ENCODE data around the gene DCTN5. TPM values are rescaled to one million over a fixed set of nuclear protein-coding genes. Genes with fewer than 3 reads are reported as not detected.
"Not testable (repeated sequence)": the region's sequence is repeated elsewhere in the genome, so short reads cannot be mapped to it uniquely, and the experiment has no call there.

Gene DCTN5
- total RNA-seq, 2 donors from 2014 or later: 82.2 to 90.8 TPM

DNA sequence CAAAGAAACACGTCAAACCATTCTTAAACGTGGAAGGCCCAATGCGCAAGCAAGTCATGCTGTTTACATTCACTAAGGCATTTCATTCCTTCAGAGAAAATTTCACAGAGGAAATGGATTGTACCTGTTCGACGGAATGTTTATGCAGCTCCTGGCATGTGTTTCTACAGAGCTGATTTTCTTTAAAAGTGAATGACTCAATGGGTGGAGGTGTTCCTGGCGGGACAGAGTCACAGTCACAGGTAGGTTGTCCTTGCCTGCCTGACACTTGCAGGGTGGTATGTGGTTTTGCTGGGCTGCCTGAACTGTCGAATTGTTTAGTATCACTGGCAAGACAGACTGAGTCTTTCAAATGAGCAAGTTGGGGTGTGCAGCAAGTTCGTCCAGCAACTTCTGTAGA lies 11.8 kb upstream of the DCTN5 start:
- TF ChIP-seq, protein P1, sequence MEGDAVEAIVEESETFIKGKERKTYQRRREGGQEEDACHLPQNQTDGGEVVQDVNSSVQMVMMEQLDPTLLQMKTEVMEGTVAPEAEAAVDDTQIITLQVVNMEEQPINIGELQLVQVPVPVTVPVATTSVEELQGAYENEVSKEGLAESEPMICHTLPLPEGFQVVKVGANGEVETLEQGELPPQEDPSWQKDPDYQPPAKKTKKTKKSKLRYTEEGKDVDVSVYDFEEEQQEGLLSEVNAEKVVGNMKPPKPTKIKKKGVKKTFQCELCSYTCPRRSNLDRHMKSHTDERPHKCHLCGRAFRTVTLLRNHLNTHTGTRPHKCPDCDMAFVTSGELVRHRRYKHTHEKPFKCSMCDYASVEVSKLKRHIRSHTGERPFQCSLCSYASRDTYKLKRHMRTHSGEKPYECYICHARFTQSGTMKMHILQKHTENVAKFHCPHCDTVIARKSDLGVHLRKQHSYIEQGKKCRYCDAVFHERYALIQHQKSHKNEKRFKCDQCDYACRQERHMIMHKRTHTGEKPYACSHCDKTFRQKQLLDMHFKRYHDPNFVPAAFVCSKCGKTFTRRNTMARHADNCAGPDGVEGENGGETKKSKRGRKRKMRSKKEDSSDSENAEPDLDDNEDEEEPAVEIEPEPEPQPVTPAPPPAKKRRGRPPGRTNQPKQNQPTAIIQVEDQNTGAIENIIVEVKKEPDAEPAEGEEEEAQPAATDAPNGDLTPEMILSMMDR (conservative IDR thresholded peaks at IDR 0.05): no peak
- H3K36me3 Mint-ChIP-seq (ENCODE audit: low read depth): peaks cover 62% of the 10 kb centered on the region
- H3K9me3 Mint-ChIP-seq: no peaks in the 10 kb centered on the region
- no peaks in the 10 kb centered on the region for H3K27me3 ChIP-seq (ENCODE audit: control insufficient read depth, insufficient read depth, low read length, poor library complexity, severe bottlenecking)
- H3K36me3 ChIP-seq (ENCODE audit: control insufficient read depth, insufficient read depth, low read length): peaks cover 71% of the 10 kb centered on the region
- H3K4me3 Mint-ChIP-seq: no peak overlapping the region
- no peak overlapping the region for H3K27ac Mint-ChIP-seq
- no peaks in the 10 kb centered on the region for H3K9me3 ChIP-seq (ENCODE audit: control insufficient read depth, low read length)
- no peak overlapping the region for H3K9ac ChIP-seq (ENCODE audit: extremely low read depth, low read length, poor library complexity, severe bottlenecking)
- 91 to 94% methylated on average over 7 to 8 of the region's 8 CpGs for WGBS, 2 experiments (ENCODE audit: insufficient coverage in 1 of 2, insufficient read length in 1 of 2)
- no peak for DNase-seq
- no peak overlapping the region for H3K27ac ChIP-seq (ENCODE audit: low read depth, low read length)
- no peak overlapping the region for H3K4me3 ChIP-seq (ENCODE audit: low read length)
- no peaks in the 10 kb centered on the region for H3K27me3 Mint-ChIP-seq (ENCODE audit: insufficient read depth)
- no peaks in the 10 kb centered on the region for H3K4me1 ChIP-seq (ENCODE audit: control insufficient read depth, insufficient read depth, low read length)
- no peaks in the 10 kb centered on the region for H3K4me1 Mint-ChIP-seq

DNA sequence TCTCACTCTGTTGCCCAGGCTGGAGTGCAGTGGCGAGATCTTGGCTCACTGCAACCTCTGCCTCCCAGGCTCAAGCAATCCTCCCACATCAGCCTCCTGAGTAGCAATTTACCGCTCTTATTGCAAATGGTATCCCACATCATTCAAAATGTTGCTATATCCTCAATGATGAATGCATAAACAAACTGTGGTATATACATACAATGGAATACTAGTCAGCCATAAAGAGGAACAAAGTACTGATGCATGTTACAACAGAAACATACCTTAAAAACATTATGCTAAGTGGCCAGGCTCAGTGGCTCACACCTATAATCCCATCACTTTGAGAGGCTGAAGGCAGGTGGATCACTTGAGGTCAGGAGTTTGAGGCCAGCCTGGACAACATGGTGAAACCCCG lies 9.4 kb upstream of the DCTN5 start:
- not testable (repeated sequence) for H3K9ac ChIP-seq (ENCODE audit: extremely low read depth, low read length, poor library complexity, severe bottlenecking); H3K9me3 ChIP-seq (ENCODE audit: control insufficient read depth, low read length); H3K4me1 Mint-ChIP-seq; H3K4me3 ChIP-seq (ENCODE audit: low read length); H3K9me3 Mint-ChIP-seq; H3K4me3 Mint-ChIP-seq; H3K27ac Mint-ChIP-seq; H3K27me3 Mint-ChIP-seq (ENCODE audit: insufficient read depth); DNase-seq; H3K27me3 ChIP-seq (ENCODE audit: control insufficient read depth, insufficient read depth, low read length, poor library complexity, severe bottlenecking); H3K4me1 ChIP-seq (ENCODE audit: control insufficient read depth, insufficient read depth, low read length); H3K27ac ChIP-seq (ENCODE audit: low read depth, low read length)
- peaks cover 78% of the 10 kb centered on the region for H3K36me3 ChIP-seq (ENCODE audit: control insufficient read depth, insufficient read depth, low read length)
- 94 to 100% methylated on average over 2 to 3 of the region's 3 CpGs for WGBS, 2 experiments (ENCODE audit: insufficient coverage in 1 of 2, insufficient read length in 1 of 2)
- H3K36me3 Mint-ChIP-seq (ENCODE audit: low read depth): peaks cover 61% of the 10 kb centered on the region

DNA sequence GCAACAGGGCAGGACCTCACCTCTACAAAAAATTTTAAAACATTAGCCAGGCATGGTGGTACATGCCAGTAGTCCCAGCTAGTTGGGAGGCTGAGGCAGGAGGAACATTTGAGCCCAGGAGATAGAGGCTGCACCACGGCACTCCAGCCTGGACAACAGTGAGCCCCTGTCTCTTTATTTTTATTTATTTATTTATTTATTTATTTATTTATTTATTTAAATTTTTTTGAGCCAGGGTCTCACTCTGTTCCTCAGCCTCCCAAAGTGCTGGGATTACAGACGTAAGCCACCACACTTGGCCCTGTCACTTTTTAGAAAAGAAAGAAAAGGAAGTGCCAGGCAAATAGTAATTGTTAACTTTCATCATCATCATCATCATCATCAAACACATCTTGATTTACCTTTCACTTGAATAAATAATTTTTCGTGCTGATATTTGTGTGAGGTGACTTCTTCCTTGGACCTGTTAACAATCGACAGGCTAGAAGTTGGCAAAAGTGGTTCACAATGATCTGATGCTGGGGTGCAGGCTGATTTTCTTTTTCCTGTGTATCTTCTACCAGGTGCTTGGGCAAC lies 6.7 kb upstream of the DCTN5 start:
- H3K9ac ChIP-seq (ENCODE audit: extremely low read depth, low read length, poor library complexity, severe bottlenecking): no peak overlapping the region
- no peak overlapping the region for H3K4me3 Mint-ChIP-seq
- peaks cover 58% of the 10 kb centered on the region for H3K36me3 ChIP-seq (ENCODE audit: control insufficient read depth, insufficient read depth, low read length)
- DNase-seq: no peak
- H3K4me1 Mint-ChIP-seq: peaks cover 3% of the 10 kb centered on the region
- H3K9me3 Mint-ChIP-seq: no peaks in the 10 kb centered on the region
- TF ChIP-seq, protein P1 (conservative IDR thresholded peaks at IDR 0.05): no peak
- no peaks in the 10 kb centered on the region for H3K27me3 Mint-ChIP-seq (ENCODE audit: insufficient read depth)
- no peak overlapping the region for H3K4me3 ChIP-seq (ENCODE audit: low read length)
- peaks cover 10% of the 10 kb centered on the region for H3K4me1 ChIP-seq (ENCODE audit: control insufficient read depth, insufficient read depth, low read length)
- 96 to 100% methylated on average over 2 to 4 of the region's 4 CpGs for WGBS, 2 experiments (ENCODE audit: insufficient coverage in 1 of 2, insufficient read length in 1 of 2)
- no peak overlapping the region for H3K27ac Mint-ChIP-seq
- no peaks in the 10 kb centered on the region for H3K27me3 ChIP-seq (ENCODE audit: control insufficient read depth, insufficient read depth, low read length, poor library complexity, severe bottlenecking)
- H3K36me3 Mint-ChIP-seq (ENCODE audit: low read depth): peaks cover 48% of the 10 kb centered on the region
- no peak overlapping the region for H3K27ac ChIP-seq (ENCODE audit: low read depth, low read length)
- H3K9me3 ChIP-seq (ENCODE audit: control insufficient read depth, low read length): no peaks in the 10 kb centered on the region

DNA sequence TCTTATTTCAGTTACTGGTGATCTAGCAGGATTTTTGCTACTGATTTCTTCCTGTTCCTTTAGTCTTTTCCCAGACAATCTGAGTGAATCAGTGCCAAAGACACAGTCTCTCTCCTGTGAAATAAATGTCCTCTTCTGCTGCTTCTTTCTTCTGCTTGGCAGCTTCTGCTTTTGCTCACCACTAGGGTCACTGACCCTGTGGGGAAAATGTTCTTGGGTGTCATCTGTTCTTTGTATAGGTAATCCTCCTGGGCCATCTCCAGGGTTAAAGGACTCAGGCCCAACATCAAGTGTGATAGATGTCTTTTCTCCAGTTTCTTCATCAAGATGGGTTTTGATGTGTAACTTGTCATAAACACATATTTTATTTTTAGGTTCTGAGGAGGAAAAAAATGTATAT lies 5.3 kb upstream of the DCTN5 start:
- no peaks in the 10 kb centered on the region for H3K27me3 ChIP-seq (ENCODE audit: control insufficient read depth, insufficient read depth, low read length, poor library complexity, severe bottlenecking)
- Mint-ChIP-seq H3K4me1 (peaks cover 8% of the 10 kb centered on the region), H3K36me3 (ENCODE audit: low read depth) (peaks cover 39% of the 10 kb centered on the region), H3K9me3 (no peaks in the 10 kb centered on the region), H3K4me3 (no peak overlapping the region), H3K27ac (no peak overlapping the region), H3K27me3 (ENCODE audit: insufficient read depth) (no peaks in the 10 kb centered on the region)
- TF ChIP-seq, protein P1 (conservative IDR thresholded peaks at IDR 0.05): peak; percentile 56
- H3K9ac ChIP-seq (ENCODE audit: extremely low read depth, low read length, poor library complexity, severe bottlenecking): no peak overlapping the region
- no peak for DNase-seq
- H3K4me3 ChIP-seq (ENCODE audit: low read length): no peak overlapping the region
- peaks cover 46% of the 10 kb centered on the region for H3K36me3 ChIP-seq (ENCODE audit: control insufficient read depth, insufficient read depth, low read length)
- H3K4me1 ChIP-seq (ENCODE audit: control insufficient read depth, insufficient read depth, low read length): peaks cover 10% of the 10 kb centered on the region
- H3K27ac ChIP-seq (ENCODE audit: low read depth, low read length): no peak overlapping the region
- no peaks in the 10 kb centered on the region for H3K9me3 ChIP-seq (ENCODE audit: control insufficient read depth, low read length)
